PFSK-1 (cell line): ENCODE measurements around the gene TENT5C.

ENCODE experiments used
- FOXP2 ChIP-seq: optimal IDR thresholded peaks from 2 replicates; pipeline ENCODE3; 2011; ENCODE audit warnings: borderline replicate concordance, control low read depth, inconsistent platforms; ENCODE audit not compliant: insufficient read depth; ENCODE audit errors: extremely low read length, extremely low read depth
- POLR2AphosphoS5 ChIP-seq: IDR thresholded peaks from 2 replicates; pipeline ENCODE4 v1.6.1; 2012; ENCODE audit warnings: low read depth, mild to moderate bottlenecking, control low read depth, low read length, moderate library complexity
- SIN3A ChIP-seq: IDR thresholded peaks from 2 replicates; pipeline ENCODE4 v1.6.1; 2012; ENCODE audit warnings: mild to moderate bottlenecking, low read length, moderate library complexity, borderline replicate concordance; ENCODE audit not compliant: insufficient read depth
- TAF1 ChIP-seq: IDR thresholded peaks from 2 replicates; pipeline ENCODE4 v1.6.1; 2012; ENCODE audit warnings: low read length, control low read depth, borderline replicate concordance; ENCODE audit not compliant: insufficient read depth
- TF ChIP-seq, protein P1 (sequence below), 2 experiments: IDR thresholded peaks; 2 replicates each; pipeline versions ENCODE4 v1.6.1 to v1.8.0; 2011 to 2012; ENCODE audit warnings: low read depth in 2 of 2, low read length in 2 of 2, control low read depth in 1 of 2, inconsistent platforms in 1 of 2, mild to moderate bottlenecking in 1 of 2, moderate library complexity in 1 of 2; ENCODE audit not compliant: insufficient read depth in 1 of 2

Gene TENT5C

DNA sequence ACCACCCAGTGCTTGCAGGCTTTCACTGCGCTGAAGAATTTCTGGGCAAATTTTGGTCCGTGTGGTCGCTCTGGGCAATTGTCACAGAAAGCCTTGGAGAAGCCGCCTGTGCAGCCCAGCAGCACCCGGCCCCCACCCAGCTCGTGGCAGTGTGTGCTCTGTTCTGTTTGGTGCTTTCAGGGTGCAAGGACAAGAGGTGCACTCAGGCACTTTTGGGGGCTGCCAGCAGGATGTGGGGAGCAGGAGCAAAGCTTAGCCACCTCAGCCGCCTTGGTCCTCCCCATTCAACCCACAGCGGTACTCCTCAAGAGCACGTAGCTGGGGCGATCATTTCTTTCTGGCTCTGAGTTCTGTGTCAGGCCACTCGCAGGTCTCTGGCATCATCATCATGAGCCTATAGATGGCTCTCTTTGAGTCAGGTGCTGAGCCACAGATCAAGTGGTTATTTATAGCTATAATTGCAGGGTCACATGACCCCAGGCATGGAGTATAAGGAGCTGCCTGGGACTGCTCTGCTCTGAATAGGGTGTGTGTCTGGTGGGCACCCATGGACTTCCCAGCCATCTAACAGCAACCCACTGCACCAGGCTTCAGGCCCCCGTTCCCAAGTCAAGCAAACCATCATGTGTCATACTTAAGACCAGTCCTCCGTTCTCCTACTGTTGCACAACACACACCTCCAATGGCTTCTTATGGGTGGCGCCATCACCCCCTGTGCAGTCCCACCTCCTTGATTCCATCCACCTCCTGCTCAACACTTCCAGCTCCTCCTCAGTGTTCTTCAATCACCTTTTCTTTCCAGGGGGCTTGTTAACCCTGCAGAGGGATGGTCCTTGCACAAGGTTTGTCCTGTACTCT is 18.1 kb upstream of the TENT5C start:
- no peak for TF ChIP-seq SIN3A

- TF ChIP-seq SIN3A (no peak), TAF1 (no peak), FOXP2 (no peak), POLR2AphosphoS5 (no peak)
- TF ChIP-seq, protein P1, sequence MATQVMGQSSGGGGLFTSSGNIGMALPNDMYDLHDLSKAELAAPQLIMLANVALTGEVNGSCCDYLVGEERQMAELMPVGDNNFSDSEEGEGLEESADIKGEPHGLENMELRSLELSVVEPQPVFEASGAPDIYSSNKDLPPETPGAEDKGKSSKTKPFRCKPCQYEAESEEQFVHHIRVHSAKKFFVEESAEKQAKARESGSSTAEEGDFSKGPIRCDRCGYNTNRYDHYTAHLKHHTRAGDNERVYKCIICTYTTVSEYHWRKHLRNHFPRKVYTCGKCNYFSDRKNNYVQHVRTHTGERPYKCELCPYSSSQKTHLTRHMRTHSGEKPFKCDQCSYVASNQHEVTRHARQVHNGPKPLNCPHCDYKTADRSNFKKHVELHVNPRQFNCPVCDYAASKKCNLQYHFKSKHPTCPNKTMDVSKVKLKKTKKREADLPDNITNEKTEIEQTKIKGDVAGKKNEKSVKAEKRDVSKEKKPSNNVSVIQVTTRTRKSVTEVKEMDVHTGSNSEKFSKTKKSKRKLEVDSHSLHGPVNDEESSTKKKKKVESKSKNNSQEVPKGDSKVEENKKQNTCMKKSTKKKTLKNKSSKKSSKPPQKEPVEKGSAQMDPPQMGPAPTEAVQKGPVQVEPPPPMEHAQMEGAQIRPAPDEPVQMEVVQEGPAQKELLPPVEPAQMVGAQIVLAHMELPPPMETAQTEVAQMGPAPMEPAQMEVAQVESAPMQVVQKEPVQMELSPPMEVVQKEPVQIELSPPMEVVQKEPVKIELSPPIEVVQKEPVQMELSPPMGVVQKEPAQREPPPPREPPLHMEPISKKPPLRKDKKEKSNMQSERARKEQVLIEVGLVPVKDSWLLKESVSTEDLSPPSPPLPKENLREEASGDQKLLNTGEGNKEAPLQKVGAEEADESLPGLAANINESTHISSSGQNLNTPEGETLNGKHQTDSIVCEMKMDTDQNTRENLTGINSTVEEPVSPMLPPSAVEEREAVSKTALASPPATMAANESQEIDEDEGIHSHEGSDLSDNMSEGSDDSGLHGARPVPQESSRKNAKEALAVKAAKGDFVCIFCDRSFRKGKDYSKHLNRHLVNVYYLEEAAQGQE (IDR thresholded peaks at IDR 0.05; ENCODE audit: insufficient read depth in 1 of 2, low read depth in 2 of 2, low read length in 2 of 2) = no peak
Measured at GRCh38 chr1:117589544-117589943, 16.3 kb upstream of the TENT5C start.

GRCh38 chr1:117590273-117590925 is 15.4 kb upstream of the TENT5C start:
- TF ChIP-seq FOXP2 (no peak), TAF1 (no peak), SIN3A (no peak), POLR2AphosphoS5 (no peak)
- TF ChIP-seq, protein P1 (IDR thresholded peaks at IDR 0.05; ENCODE audit: insufficient read depth in 1 of 2, low read depth in 2 of 2, low read length in 2 of 2) = no peak

DNA sequence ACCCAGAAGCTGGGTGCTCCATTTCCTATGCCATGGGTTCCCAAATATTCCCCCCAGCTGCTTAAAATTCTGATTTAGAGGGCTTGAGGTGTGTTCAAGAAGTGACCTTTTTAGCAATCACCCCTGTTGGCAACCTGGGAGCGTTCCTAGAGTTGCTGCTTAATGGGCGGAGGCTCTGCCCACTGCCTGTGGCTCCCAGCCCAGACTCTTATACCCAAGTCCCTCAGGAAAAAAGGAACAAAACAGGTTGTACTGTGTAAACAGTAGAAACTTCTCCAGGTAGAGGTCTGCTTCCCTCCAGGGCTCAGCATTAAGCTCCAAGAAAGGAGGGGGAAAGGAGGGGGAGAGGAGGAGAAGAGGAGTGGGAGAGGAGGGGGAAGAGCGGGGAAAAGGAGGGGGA is 14.6 kb upstream of the TENT5C start:
- TF ChIP-seq TAF1 (no peak), FOXP2 (no peak), POLR2AphosphoS5 (no peak), SIN3A (no peak)
- TF ChIP-seq, protein P1 (IDR thresholded peaks at IDR 0.05; ENCODE audit: insufficient read depth in 1 of 2, low read depth in 2 of 2, low read length in 2 of 2) = no peak

DNA sequence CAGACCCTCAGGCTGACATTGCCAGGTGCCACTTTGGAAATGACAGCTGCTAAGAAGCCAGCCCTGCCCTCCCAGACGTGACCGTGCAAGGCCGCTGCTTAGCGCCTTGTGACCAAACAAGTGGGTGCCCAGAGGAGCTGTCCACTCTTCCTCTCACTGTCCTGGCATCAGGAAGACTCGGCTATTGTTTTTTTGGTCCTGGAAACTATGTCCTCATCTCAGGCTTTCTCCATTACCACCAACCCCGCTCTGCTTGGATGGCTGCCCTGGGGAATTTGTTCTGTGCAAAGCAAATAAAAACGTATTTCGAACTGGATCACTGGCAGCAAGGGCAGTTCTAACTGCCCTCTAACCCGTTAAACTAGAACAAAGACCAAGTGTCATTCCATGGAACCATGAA is 13.7 kb upstream of the TENT5C start:
- TF ChIP-seq FOXP2 (no peak), TAF1 (no peak)

DNA sequence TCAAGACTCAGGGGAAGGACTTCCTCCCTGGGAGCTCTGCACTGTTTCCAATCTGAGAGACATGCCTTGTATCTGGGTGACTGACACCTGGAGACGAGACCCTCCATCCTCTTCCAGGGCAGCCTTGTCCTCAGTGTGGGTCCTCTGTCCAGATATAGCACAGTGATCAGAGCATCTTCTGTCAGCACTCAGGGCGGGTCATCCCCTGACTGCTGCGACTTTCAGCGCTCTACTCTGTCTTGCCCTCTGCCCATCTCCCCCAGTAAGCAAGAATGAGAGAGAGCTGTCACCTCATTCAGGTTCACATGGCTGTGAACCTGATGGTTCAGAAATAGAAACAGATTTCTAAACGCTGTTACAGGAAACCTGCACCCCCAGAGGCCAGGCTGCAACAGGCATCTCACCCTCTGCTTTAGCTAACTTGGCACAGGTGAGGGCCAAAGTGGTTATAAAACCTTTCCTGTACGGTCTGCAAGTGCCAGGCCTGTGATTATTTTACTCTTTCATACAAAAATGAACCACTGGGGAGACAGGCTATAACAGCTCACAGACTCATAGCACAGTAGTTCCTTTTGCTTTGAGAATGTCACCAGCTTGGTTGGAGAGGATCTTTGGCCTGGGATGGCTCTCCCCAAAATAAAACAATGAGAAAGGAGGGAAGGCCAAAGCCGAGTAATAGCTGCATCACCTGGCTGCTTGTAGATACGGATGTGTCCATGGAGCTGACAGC is 11.4 kb upstream of the TENT5C start:
- TF ChIP-seq TAF1 = no peak
- TF ChIP-seq, protein P1 (IDR thresholded peaks at IDR 0.05; ENCODE audit: insufficient read depth in 1 of 2, low read depth in 2 of 2, low read length in 2 of 2) = no peak
- no peak for TF ChIP-seq FOXP2
- no peak for TF ChIP-seq SIN3A
- TF ChIP-seq POLR2AphosphoS5 = no peak
